GM12878 (cell line): Measurements from ENCODE around the gene CPA4.

ENCODE experiments used
- CEBPB ChIP-seq, 2 experiments: fragments of 150-350 bp in 1 of 2; IDR thresholded peaks; 2 replicates each; pipeline ENCODE4 v1.6.1; 2012 to 2014; ENCODE audit warnings: low read depth in 2 of 2, low read length in 2 of 2, borderline replicate concordance in 1 of 2, inconsistent platforms in 1 of 2
- HDGF ChIP-seq: fragments of 450-650 bp; IDR thresholded peaks from 2 replicates; pipeline ENCODE4 v1.6.1; 2016; ENCODE audit warnings: antibody characterized with exemption
- NFIC ChIP-seq: IDR thresholded peaks from 2 replicates; pipeline ENCODE4 v1.6.1; 2012; ENCODE audit warnings: low read depth, mild to moderate bottlenecking, inconsistent platforms, low read length, moderate library complexity
- POLR2AphosphoS5 ChIP-seq: IDR thresholded peaks from 2 replicates; pipeline ENCODE4 v1.6.1; 2011; ENCODE audit warnings: mild to moderate bottlenecking, low read length, inconsistent platforms
- YY1 ChIP-seq: IDR thresholded peaks from 2 replicates; pipeline ENCODE4 v1.6.1; 2011; ENCODE audit warnings: low read depth, mild to moderate bottlenecking, low read length
- ZNF592 ChIP-seq: fragments of 450-650 bp; IDR thresholded peaks from 2 replicates; pipeline ENCODE4 v1.6.1; 2017; ENCODE audit warnings: mild to moderate bottlenecking, moderate library complexity
- TF ChIP-seq, protein P1 (sequence below): IDR thresholded peaks from 2 replicates; pipeline ENCODE4 v1.6.1; 2012; ENCODE audit warnings: low read depth, low read length, improper control_type of control experiment
- TF ChIP-seq, protein P2 (sequence below), 3 experiments: IDR thresholded peaks in 2 of 3; conservative IDR thresholded peaks in 1 of 3; 2 replicates each; pipeline ENCODE4 v1.5.1; 2011; ENCODE audit warnings: low read depth in 3 of 3, low read length in 3 of 3, mild to moderate bottlenecking in 3 of 3, control low read depth in 2 of 3, moderate library complexity in 2 of 3, inconsistent platforms in 1 of 3, mixed read lengths in 1 of 3; ENCODE audit not compliant: control insufficient read depth in 2 of 3, insufficient read depth in 1 of 3; ENCODE audit errors: extremely low read depth in 1 of 3
- TF ChIP-seq, protein P3 (sequence below): fragments of 450-650 bp; IDR thresholded peaks from 2 replicates; pipeline ENCODE4 v1.6.1; 2017; ENCODE audit warnings: mild to moderate bottlenecking, moderate library complexity

- TF ChIP-seq POLR2AphosphoS5 (no peak), HDGF (no peak), CEBPB (IDR thresholded peaks at IDR 0.05; ENCODE audit: borderline replicate concordance in 1 of 2, low read depth in 2 of 2, low read length in 2 of 2) (no peak), ZNF592 (no peak), NFIC (no peak), YY1 (no peak)
- TF ChIP-seq, protein P1, sequence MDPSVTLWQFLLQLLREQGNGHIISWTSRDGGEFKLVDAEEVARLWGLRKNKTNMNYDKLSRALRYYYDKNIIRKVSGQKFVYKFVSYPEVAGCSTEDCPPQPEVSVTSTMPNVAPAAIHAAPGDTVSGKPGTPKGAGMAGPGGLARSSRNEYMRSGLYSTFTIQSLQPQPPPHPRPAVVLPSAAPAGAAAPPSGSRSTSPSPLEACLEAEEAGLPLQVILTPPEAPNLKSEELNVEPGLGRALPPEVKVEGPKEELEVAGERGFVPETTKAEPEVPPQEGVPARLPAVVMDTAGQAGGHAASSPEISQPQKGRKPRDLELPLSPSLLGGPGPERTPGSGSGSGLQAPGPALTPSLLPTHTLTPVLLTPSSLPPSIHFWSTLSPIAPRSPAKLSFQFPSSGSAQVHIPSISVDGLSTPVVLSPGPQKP = no peak
- TF ChIP-seq, protein P2, sequence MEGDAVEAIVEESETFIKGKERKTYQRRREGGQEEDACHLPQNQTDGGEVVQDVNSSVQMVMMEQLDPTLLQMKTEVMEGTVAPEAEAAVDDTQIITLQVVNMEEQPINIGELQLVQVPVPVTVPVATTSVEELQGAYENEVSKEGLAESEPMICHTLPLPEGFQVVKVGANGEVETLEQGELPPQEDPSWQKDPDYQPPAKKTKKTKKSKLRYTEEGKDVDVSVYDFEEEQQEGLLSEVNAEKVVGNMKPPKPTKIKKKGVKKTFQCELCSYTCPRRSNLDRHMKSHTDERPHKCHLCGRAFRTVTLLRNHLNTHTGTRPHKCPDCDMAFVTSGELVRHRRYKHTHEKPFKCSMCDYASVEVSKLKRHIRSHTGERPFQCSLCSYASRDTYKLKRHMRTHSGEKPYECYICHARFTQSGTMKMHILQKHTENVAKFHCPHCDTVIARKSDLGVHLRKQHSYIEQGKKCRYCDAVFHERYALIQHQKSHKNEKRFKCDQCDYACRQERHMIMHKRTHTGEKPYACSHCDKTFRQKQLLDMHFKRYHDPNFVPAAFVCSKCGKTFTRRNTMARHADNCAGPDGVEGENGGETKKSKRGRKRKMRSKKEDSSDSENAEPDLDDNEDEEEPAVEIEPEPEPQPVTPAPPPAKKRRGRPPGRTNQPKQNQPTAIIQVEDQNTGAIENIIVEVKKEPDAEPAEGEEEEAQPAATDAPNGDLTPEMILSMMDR (IDR thresholded peaks at IDR 0.05 in 2 of 3, conservative IDR thresholded peaks at IDR 0.05 in 1 of 3; ENCODE audit: control insufficient read depth in 2 of 3, extremely low read depth in 1 of 3, insufficient read depth in 1 of 3, low read depth in 3 of 3, low read length in 3 of 3) = no peak
- TF ChIP-seq, protein P3, sequence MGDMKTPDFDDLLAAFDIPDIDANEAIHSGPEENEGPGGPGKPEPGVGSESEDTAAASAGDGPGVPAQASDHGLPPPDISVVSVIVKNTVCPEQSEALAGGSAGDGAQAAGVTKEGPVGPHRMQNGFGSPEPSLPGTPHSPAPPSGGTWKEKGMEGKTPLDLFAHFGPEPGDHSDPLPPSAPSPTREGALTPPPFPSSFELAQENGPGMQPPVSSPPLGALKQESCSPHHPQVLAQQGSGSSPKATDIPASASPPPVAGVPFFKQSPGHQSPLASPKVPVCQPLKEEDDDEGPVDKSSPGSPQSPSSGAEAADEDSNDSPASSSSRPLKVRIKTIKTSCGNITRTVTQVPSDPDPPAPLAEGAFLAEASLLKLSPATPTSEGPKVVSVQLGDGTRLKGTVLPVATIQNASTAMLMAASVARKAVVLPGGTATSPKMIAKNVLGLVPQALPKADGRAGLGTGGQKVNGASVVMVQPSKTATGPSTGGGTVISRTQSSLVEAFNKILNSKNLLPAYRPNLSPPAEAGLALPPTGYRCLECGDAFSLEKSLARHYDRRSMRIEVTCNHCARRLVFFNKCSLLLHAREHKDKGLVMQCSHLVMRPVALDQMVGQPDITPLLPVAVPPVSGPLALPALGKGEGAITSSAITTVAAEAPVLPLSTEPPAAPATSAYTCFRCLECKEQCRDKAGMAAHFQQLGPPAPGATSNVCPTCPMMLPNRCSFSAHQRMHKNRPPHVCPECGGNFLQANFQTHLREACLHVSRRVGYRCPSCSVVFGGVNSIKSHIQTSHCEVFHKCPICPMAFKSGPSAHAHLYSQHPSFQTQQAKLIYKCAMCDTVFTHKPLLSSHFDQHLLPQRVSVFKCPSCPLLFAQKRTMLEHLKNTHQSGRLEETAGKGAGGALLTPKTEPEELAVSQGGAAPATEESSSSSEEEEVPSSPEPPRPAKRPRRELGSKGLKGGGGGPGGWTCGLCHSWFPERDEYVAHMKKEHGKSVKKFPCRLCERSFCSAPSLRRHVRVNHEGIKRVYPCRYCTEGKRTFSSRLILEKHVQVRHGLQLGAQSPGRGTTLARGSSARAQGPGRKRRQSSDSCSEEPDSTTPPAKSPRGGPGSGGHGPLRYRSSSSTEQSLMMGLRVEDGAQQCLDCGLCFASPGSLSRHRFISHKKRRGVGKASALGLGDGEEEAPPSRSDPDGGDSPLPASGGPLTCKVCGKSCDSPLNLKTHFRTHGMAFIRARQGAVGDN = no peak
Observed at GRCh38 chr7:130360518-130360917, 67.6 kb downstream of the CPA4 start.
